Panc1 (cell line): Measurements from ENCODE around the gene ROBO2. TPM values are rescaled to one million over a fixed set of nuclear protein-coding genes. Genes with fewer than 3 reads are reported as not detected.

Experiments used
- ATAC-seq: fragments of 200-7000 bp; cut with Tn5 transposase; 2 replicates; pipeline ENCODE4 v1.9.1; 2020; ENCODE audit warnings: mild to moderate bottlenecking, moderate library complexity
- BruUV-seq: library from RNA; stranded (reverse); fragments of 400-500 nt; replicated peaks from 2 replicates; lab custom pipeline; 2021; lab: Mats Ljungman, UMichigan
- CTCF ChIA-PET: fragments of 300-600 bp; sonication (Branson Sonifier 250); formaldehyde crosslinking; loops from one replicate; lab custom pipeline; 2022; ENCODE audit warnings: antibody characterized with exemption; lab: Charles Lee
- POLR2A ChIA-PET: fragments of 300-600 bp; sonication (Branson Sonifier 250); formaldehyde crosslinking; loops from one replicate; lab custom pipeline; 2022; ENCODE audit warnings: antibody characterized with exemption; lab: Charles Lee
- DNase-seq: peaks from one replicate; pipeline ENCODE4 v3.0.0-alpha.2; 2010; ENCODE audit warnings: low read depth, low spot score
- H3K27ac ChIP-seq: 2 replicates; pipeline ENCODE4 v1.5.1; 2011; ENCODE audit warnings: mild to moderate bottlenecking, low read length, inconsistent platforms
- H3K27me3 ChIP-seq: fragments of 200-500 bp; sonication (Bioruptor generic); 2 replicates; pipeline ENCODE4 v1.6.0; 2014; ENCODE audit warnings: low read length, inconsistent platforms; ENCODE audit not compliant: control insufficient read depth, insufficient read depth
- H3K36me3 ChIP-seq: fragments of 200-500 bp; sonication (Bioruptor generic); 2 replicates; pipeline ENCODE4 v1.5.1; 2014; ENCODE audit warnings: inconsistent platforms, mild to moderate bottlenecking, low read length, moderate library complexity; ENCODE audit not compliant: control insufficient read depth, insufficient read depth
- H3K4me1 ChIP-seq: 2 replicates; pipeline ENCODE4 v1.5.1; 2011; ENCODE audit warnings: inconsistent platforms, mild to moderate bottlenecking, low read length, moderate library complexity; ENCODE audit not compliant: control insufficient read depth, insufficient read depth
- H3K4me3 ChIP-seq, 2 experiments: 2 replicates each; pipeline ENCODE4 v1.5.1; 2011 to 2012; ENCODE audit warnings: low read depth in 2 of 2, low read length in 2 of 2, mild to moderate bottlenecking in 2 of 2, inconsistent platforms in 1 of 2, moderate library complexity in 1 of 2
- H3K9me3 ChIP-seq: fragments of 200-500 bp; sonication (Bioruptor generic); 2 replicates; pipeline ENCODE4 v1.5.1; 2014; ENCODE audit warnings: low read depth, mild to moderate bottlenecking, inconsistent platforms, low read length, moderate library complexity; ENCODE audit not compliant: control insufficient read depth, insufficient read depth
- POLR2AphosphoS5 ChIP-seq: IDR thresholded peaks from 2 replicates; pipeline ENCODE4 v1.6.1; 2012; ENCODE audit warnings: mild to moderate bottlenecking, low read depth, low read length, moderate library complexity
- REST ChIP-seq, 2 experiments: IDR thresholded peaks; 2 replicates each; pipeline ENCODE4 v1.6.1; 2011 to 2012; ENCODE audit warnings: low read depth in 2 of 2, control low read depth in 1 of 2, low read length in 1 of 2, mild to moderate bottlenecking in 1 of 2, moderate library complexity in 1 of 2; ENCODE audit not compliant: insufficient read depth in 1 of 2
- SIN3A ChIP-seq: IDR thresholded peaks from 2 replicates; pipeline ENCODE4 v1.6.1; 2012; ENCODE audit warnings: low read depth, mild to moderate bottlenecking, low read length, moderate library complexity, borderline replicate concordance; ENCODE audit not compliant: insufficient read depth
- TCF7L2 ChIP-seq: IDR thresholded peaks from 2 replicates; pipeline ENCODE4 v1.6.1; 2011; ENCODE audit warnings: mild to moderate bottlenecking, low read depth, low read length, inconsistent platforms
- in situ Hi-C: cut with HindIII; loops from 2 replicates; pipeline ENCODE4 v1.10.0; 2016; ENCODE audit warnings: low sequenced_read_pairs, low pct_unique_long_range_greater_than_20kb
- intact Hi-C: fragments of 100-400 bp; cut with micrococcal nuclease; formaldehyde crosslinking; loops from one replicate; pipeline ENCODE4 v1.10.0; 2022; ENCODE audit not compliant: unreplicated experiment
- total RNA-seq: library from RNA; stranded (reverse); gene quantifications from one replicate; pipeline ENCODE4 v1.2.1, GENCODE V29; 2021; ENCODE audit not compliant: unreplicated experiment
- TF ChIP-seq, protein P1 (sequence below): fragments of 450-650 bp; IDR thresholded peaks from 2 replicates; pipeline ENCODE4 v1.5.1; 2017; ENCODE audit warnings: mild to moderate bottlenecking

Gene ROBO2
- total RNA-seq, 1 experiment from 2014 or later, result 1.3 TPM

DNA sequence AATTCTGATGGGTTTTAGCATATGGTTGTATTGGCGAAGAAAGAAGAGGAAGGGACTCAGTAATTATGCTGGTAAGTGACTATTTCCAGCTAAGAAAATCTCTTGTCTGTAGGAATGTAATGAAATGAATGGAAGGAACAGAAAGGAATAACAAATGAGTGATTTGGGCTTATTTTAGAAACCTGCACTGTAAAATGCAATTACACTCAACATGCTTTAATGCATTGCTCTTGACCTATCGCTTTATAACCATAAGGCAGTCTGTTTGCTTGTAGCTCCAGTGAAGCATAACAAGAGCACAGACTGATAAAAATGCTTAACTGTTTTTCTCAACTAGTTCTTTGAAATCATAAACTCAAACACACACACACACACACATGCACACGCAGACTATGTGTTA lies 549.0 kb downstream of the ROBO2 start:
- intact Hi-C loops, result no loop called here
- Histone ChIP-seq H3K9me3 (no peaks in the 10 kb centered on the region), H3K4me3 (no peak overlapping the region), H3K27me3 (no peaks in the 10 kb centered on the region), H3K36me3 (no peaks in the 10 kb centered on the region), H3K27ac (no peak overlapping the region), H3K4me1 (no peaks in the 10 kb centered on the region)
- ChIA-PET POLR2A (no interaction called here), CTCF (no interaction called here)
- DNase-seq (no peak), ATAC-seq (no peak)
- in situ Hi-C loops, result no loop called here
- BruUV-seq, result no TSS peak
- TF ChIP-seq TCF7L2 (no peak), POLR2AphosphoS5 (no peak), SIN3A (no peak), REST (IDR thresholded peaks at IDR 0.05; ENCODE audit: insufficient read depth in 1 of 2, low read depth in 2 of 2, low read length in 1 of 2) (no peak)
- TF ChIP-seq, protein P1, sequence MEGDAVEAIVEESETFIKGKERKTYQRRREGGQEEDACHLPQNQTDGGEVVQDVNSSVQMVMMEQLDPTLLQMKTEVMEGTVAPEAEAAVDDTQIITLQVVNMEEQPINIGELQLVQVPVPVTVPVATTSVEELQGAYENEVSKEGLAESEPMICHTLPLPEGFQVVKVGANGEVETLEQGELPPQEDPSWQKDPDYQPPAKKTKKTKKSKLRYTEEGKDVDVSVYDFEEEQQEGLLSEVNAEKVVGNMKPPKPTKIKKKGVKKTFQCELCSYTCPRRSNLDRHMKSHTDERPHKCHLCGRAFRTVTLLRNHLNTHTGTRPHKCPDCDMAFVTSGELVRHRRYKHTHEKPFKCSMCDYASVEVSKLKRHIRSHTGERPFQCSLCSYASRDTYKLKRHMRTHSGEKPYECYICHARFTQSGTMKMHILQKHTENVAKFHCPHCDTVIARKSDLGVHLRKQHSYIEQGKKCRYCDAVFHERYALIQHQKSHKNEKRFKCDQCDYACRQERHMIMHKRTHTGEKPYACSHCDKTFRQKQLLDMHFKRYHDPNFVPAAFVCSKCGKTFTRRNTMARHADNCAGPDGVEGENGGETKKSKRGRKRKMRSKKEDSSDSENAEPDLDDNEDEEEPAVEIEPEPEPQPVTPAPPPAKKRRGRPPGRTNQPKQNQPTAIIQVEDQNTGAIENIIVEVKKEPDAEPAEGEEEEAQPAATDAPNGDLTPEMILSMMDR, result no peak

DNA sequence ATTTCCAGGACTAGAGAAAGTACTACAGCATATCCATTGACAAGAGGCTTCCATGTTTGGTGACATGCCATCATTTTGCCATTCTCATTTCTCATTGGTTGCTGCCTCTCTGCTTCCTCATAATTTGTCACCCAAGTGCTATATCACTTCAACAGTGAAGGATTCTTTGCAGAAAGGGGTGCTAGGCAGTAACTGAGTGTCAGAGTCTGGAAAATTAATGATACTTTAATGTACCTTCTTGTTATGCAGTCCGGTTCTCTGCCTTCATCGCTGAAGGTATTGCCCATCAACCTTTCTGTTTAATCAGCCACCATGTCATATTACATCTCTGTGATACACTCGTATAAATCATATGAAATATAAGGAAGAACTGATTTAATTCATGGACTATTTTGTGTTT lies 550.3 kb downstream of the ROBO2 start:
- CTCF ChIA-PET, result no interaction called here
- no peak for TF ChIP-seq REST (IDR thresholded peaks at IDR 0.05; ENCODE audit: insufficient read depth in 1 of 2, low read depth in 2 of 2, low read length in 1 of 2)
- TF ChIP-seq POLR2AphosphoS5, result no peak
- no peak for TF ChIP-seq TCF7L2
- TF ChIP-seq SIN3A, result no peak
- TF ChIP-seq, protein P1, result no peak

More for the DNA sequence above, 550.3 kb downstream of the ROBO2 start:
- H3K4me1 ChIP-seq, result no peaks in the 10 kb centered on the region
- no peak for DNase-seq
- in situ Hi-C loops, result no loop called here
- H3K9me3 ChIP-seq, result no peaks in the 10 kb centered on the region
- no peaks in the 10 kb centered on the region for H3K36me3 ChIP-seq
- no peaks in the 10 kb centered on the region for H3K27me3 ChIP-seq
- no TSS peak for BruUV-seq
- ATAC-seq, result no peak
- intact Hi-C loops, result no loop called here
- no peak overlapping the region for H3K27ac ChIP-seq
- no peak overlapping the region for H3K4me3 ChIP-seq
- POLR2A ChIA-PET, result no interaction called here
